Retina (tissue), 1 donor: ENCODE results near the gene KLRG1.
A peak's percentile ranks its signal among the peaks of the same experiment; 100 is the strongest.

ENCODE experiments used
- DNase-seq: peaks from one replicate; pipeline ENCODE4 v3.0.0-alpha.2; 2016

Gene KLRG1

GRCh38 chr12:8987163-8987562 lies 2.2 kb upstream of the KLRG1 start:
- no peak for DNase-seq

- DNase-seq = no peak
These were observed 1.7 kb upstream of the KLRG1 start for GRCh38 chr12:8987685-8988084.

GRCh38 chr12:8991371-8992345 lies 2.3 kb downstream of the KLRG1 start:
- no peak for DNase-seq

GRCh38 chr12:8993827-8994226 lies 4.5 kb downstream of the KLRG1 start:
- no peak for DNase-seq

GRCh38 chr12:8995021-8995775 lies 5.9 kb downstream of the KLRG1 start:
- no peak for DNase-seq

- no peak for DNase-seq
These were observed 7.5 kb downstream of the KLRG1 start for GRCh38 chr12:8996682-8997405.

- no peak for DNase-seq
These were observed 11.9 kb downstream of the KLRG1 start for GRCh38 chr12:9001233-9001632.

- DNase-seq = no peak
These were observed 13.0 kb downstream of the KLRG1 start for GRCh38 chr12:9002335-9002734.

GRCh38 chr12:9022592-9022991 lies 33.2 kb downstream of the KLRG1 start:
- no peak for DNase-seq

- DNase-seq = no peak
These were observed 35.2 kb downstream of the KLRG1 start for GRCh38 chr12:9024512-9024911.

GRCh38 chr12:9027161-9028059 lies 38.1 kb downstream of the KLRG1 start:
- no peak for DNase-seq

GRCh38 chr12:9030776-9031175 lies 41.4 kb downstream of the KLRG1 start:
- no peak for DNase-seq

GRCh38 chr12:9032202-9032964 lies 43.0 kb downstream of the KLRG1 start:
- no peak for DNase-seq

- no peak for DNase-seq
These were observed 44.0 kb downstream of the KLRG1 start for GRCh38 chr12:9033265-9033887.

- no peak for DNase-seq
These were observed 44.7 kb downstream of the KLRG1 start for GRCh38 chr12:9034095-9034494.

- DNase-seq = no peak
These were observed 46.9 kb downstream of the KLRG1 start for GRCh38 chr12:9036227-9036626.

- no peak for DNase-seq
These were observed 48.1 kb downstream of the KLRG1 start for GRCh38 chr12:9037431-9037830.

- peak; percentile 25 for DNase-seq
These were observed 50.1 kb downstream of the KLRG1 start for GRCh38 chr12:9039397-9039977.

GRCh38 chr12:9040484-9041186 lies 51.3 kb downstream of the KLRG1 start:
- DNase-seq = no peak

GRCh38 chr12:9041321-9041720 lies 52.0 kb downstream of the KLRG1 start:
- DNase-seq = no peak
